ENCODE results near the gene LRP1B. TPM values are rescaled to one million over a fixed set of nuclear protein-coding genes. Genes with fewer than 3 reads are reported as not detected.

The LRP1B gene
- total RNA-seq, 4 donors from 2014 or later = 3.3 to 11.1 (median 4.6) TPM

GRCh38 chr2:142076317-142076716 lies 54.5 kb downstream of the LRP1B start:
- Histone ChIP-seq H3K4me1 (no peaks in the 10 kb centered on the region), H3K27me3 (no peaks in the 10 kb centered on the region), H3K27ac (no peak overlapping the region), H3K36me3 (no peaks in the 10 kb centered on the region), H3K9me3 (no peaks in the 10 kb centered on the region), H3K4me3 (no peak overlapping the region)
- in situ Hi-C loops (cut with MboI; ENCODE audit: low sequenced_read_pairs in 4 of 4) = no loop called here
- DNase-seq (no peak), ATAC-seq (no peak)
- intact Hi-C loops (cut with DNase I; ENCODE audit: low total_unique reads) = no loop called here
- TF ChIP-seq POLR2A (IDR thresholded peaks at IDR 0.05) = no peak
- TF ChIP-seq, protein P1, sequence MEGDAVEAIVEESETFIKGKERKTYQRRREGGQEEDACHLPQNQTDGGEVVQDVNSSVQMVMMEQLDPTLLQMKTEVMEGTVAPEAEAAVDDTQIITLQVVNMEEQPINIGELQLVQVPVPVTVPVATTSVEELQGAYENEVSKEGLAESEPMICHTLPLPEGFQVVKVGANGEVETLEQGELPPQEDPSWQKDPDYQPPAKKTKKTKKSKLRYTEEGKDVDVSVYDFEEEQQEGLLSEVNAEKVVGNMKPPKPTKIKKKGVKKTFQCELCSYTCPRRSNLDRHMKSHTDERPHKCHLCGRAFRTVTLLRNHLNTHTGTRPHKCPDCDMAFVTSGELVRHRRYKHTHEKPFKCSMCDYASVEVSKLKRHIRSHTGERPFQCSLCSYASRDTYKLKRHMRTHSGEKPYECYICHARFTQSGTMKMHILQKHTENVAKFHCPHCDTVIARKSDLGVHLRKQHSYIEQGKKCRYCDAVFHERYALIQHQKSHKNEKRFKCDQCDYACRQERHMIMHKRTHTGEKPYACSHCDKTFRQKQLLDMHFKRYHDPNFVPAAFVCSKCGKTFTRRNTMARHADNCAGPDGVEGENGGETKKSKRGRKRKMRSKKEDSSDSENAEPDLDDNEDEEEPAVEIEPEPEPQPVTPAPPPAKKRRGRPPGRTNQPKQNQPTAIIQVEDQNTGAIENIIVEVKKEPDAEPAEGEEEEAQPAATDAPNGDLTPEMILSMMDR (IDR thresholded peaks at IDR 0.05 in 4 of 5, conservative IDR thresholded peaks at IDR 0.05 in 1 of 5) = no peak

DNA sequence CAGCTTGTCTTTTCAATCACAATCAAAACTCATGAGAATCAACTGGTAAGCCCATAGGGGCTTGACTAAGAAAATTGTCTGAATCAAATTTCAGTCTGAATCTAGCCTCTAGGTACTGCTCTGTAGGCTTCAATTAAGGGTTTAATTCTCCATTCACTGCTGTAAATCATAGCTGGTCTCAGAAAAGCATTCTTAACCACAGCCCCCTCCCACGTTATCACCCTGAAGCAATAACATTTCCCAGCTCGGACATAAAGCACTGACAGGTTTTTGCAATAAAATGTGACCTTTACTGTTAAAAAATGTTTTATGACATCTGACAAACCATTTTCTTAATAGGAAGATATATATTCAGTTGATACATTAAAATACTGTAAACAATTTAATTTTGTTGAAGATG lies 55.0 kb downstream of the LRP1B start:
- Histone ChIP-seq H3K4me1 (no peaks in the 10 kb centered on the region), H3K27ac (no peak overlapping the region), H3K4me3 (no peak overlapping the region), H3K27me3 (no peaks in the 10 kb centered on the region), H3K9me3 (no peaks in the 10 kb centered on the region), H3K36me3 (no peaks in the 10 kb centered on the region)
- intact Hi-C loops (cut with DNase I; ENCODE audit: low total_unique reads) = no loop called here
- no peak for DNase-seq
- TF ChIP-seq, protein P1 (IDR thresholded peaks at IDR 0.05 in 4 of 5, conservative IDR thresholded peaks at IDR 0.05 in 1 of 5) = no peak
- TF ChIP-seq POLR2A (IDR thresholded peaks at IDR 0.05) = no peak
- ATAC-seq = no peak
- in situ Hi-C loops (cut with MboI; ENCODE audit: low sequenced_read_pairs in 4 of 4) = no loop called here

GRCh38 chr2:142069251-142069888 lies 61.4 kb downstream of the LRP1B start:
- no peak overlapping the region for H3K27ac ChIP-seq
- H3K4me1 ChIP-seq = no peaks in the 10 kb centered on the region
- no peak for DNase-seq
- H3K36me3 ChIP-seq = no peaks in the 10 kb centered on the region
- H3K9me3 ChIP-seq = no peaks in the 10 kb centered on the region
- in situ Hi-C loops (cut with MboI; ENCODE audit: low sequenced_read_pairs in 4 of 4) = no loop called here
- ATAC-seq = no peak
- TF ChIP-seq, protein P1 (IDR thresholded peaks at IDR 0.05 in 4 of 5, conservative IDR thresholded peaks at IDR 0.05 in 1 of 5) = no peak
- TF ChIP-seq POLR2A (IDR thresholded peaks at IDR 0.05) = no peak
- no peak overlapping the region for H3K4me3 ChIP-seq
- intact Hi-C loops (cut with DNase I; ENCODE audit: low total_unique reads) = no loop called here
- no peaks in the 10 kb centered on the region for H3K27me3 ChIP-seq

GRCh38 chr2:142065700-142066099 lies 65.1 kb downstream of the LRP1B start:
- TF ChIP-seq POLR2A (IDR thresholded peaks at IDR 0.05) = no peak
- TF ChIP-seq, protein P1 (IDR thresholded peaks at IDR 0.05 in 4 of 5, conservative IDR thresholded peaks at IDR 0.05 in 1 of 5) = no peak
- Histone ChIP-seq H3K9me3 (no peaks in the 10 kb centered on the region), H3K27ac (no peak overlapping the region), H3K27me3 (no peaks in the 10 kb centered on the region), H3K4me1 (no peaks in the 10 kb centered on the region), H3K4me3 (no peak overlapping the region), H3K36me3 (no peaks in the 10 kb centered on the region)
- intact Hi-C loops (cut with DNase I; ENCODE audit: low total_unique reads) (no loop called here), in situ Hi-C loops (cut with MboI; ENCODE audit: low sequenced_read_pairs in 4 of 4) (no loop called here)
- ATAC-seq (no peak), DNase-seq (no peak)

DNA sequence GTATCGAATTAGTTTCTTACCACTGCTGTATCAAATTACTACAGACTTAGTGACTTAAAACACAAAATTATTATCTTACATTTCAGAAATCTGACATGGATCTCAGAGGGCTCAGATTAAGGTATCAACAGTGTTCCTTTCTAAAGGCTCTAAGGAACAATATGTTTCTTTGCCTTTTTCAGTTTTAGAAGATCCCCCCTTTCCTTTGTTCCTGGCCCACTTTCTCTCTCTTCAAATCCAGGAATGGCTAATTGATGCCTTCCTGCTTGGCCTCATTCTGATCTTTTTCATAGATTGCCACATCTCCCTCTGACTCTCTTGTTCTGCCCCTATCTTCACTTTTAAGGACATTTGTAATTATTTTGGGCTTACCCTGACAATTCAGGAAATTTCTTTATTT lies 65.7 kb downstream of the LRP1B start:
- ATAC-seq (no peak), DNase-seq (no peak)
- no peak overlapping the region for H3K4me3 ChIP-seq
- H3K4me1 ChIP-seq = no peaks in the 10 kb centered on the region
- H3K27me3 ChIP-seq = no peaks in the 10 kb centered on the region
- no peaks in the 10 kb centered on the region for H3K36me3 ChIP-seq
- no peak for TF ChIP-seq POLR2A (IDR thresholded peaks at IDR 0.05)
- TF ChIP-seq, protein P1 (IDR thresholded peaks at IDR 0.05 in 4 of 5, conservative IDR thresholded peaks at IDR 0.05 in 1 of 5) = no peak
- in situ Hi-C loops (cut with MboI; ENCODE audit: low sequenced_read_pairs in 4 of 4) = no loop called here
- H3K9me3 ChIP-seq = no peaks in the 10 kb centered on the region
- intact Hi-C loops (cut with DNase I; ENCODE audit: low total_unique reads) = no loop called here
- no peak overlapping the region for H3K27ac ChIP-seq
